SU-DHL-6 (cell line): Measurements from ENCODE around the gene SPIN2B.
"Not testable (repeated sequence)": the region's sequence is repeated elsewhere in the genome, so short reads cannot be mapped to it uniquely, and the experiment has no call there.

Experiments
- H2AFZ ChIP-seq: fragments of 200-600 bp; sonication (generic); 2 replicates; pipeline ENCODE4 v1.6.1; 2014; ENCODE audit warnings: low read depth, mild to moderate bottlenecking, moderate library complexity, mixed read lengths, antibody characterized with exemption, low read length; ENCODE audit not compliant: severe bottlenecking
- H3F3A ChIP-seq: fragments of 200-600 bp; shearing (Covaris generic); 2 replicates; pipeline ENCODE4 v1.6.0; 2016; ENCODE audit warnings: antibody characterized with exemption, mild to moderate bottlenecking; ENCODE audit not compliant: insufficient read depth
- H3K27ac ChIP-seq: fragments of 200-600 bp; sonication (generic); 2 replicates; pipeline ENCODE4 v1.5.1; 2016; ENCODE audit warnings: low read depth, mild to moderate bottlenecking, low read length, moderate library complexity, mixed read lengths
- H3K27me3 ChIP-seq: fragments of 200-600 bp; sonication (generic), shearing (Covaris generic); 2 replicates; pipeline ENCODE4 v1.6.0; 2014; ENCODE audit warnings: mild to moderate bottlenecking, low read length
- H3K36me3 ChIP-seq: fragments of 200-600 bp; sonication (generic); 2 replicates; pipeline ENCODE4 v1.6.1; 2014; ENCODE audit warnings: mild to moderate bottlenecking, low read length, mixed read lengths
- H3K4me2 ChIP-seq: fragments of 300-600, 200-600 bp; shearing (Covaris generic), sonication (generic); 2 replicates; pipeline ENCODE4 v1.6.0; 2014; ENCODE audit warnings: low read length, low read depth, mild to moderate bottlenecking; ENCODE audit not compliant: poor library complexity, severe bottlenecking
- H3K4me3 ChIP-seq: fragments of 200-600 bp; sonication (generic); 2 replicates; pipeline ENCODE4 v1.5.1; 2014; ENCODE audit warnings: antibody characterized with exemption, low read length, mild to moderate bottlenecking, mixed read lengths; ENCODE audit not compliant: insufficient read depth, poor library complexity, severe bottlenecking
- H3K79me2 ChIP-seq: fragments of 200-600 bp; sonication (generic); 2 replicates; pipeline ENCODE4 v1.6.1; 2014; ENCODE audit warnings: mild to moderate bottlenecking, low read length, moderate library complexity; ENCODE audit not compliant: insufficient read depth
- H3K9ac ChIP-seq: fragments of 200-600 bp; sonication (generic); 2 replicates; pipeline ENCODE4 v1.7.0; 2014; ENCODE audit warnings: mild to moderate bottlenecking, low read length
- H3K9me2 ChIP-seq: fragments of 200-600 bp; sonication (generic); replicated peaks from 2 replicates; pipeline ENCODE4 v1.6.1; 2014; ENCODE audit warnings: low read length; ENCODE audit not compliant: insufficient read depth
- H3K9me3 ChIP-seq: fragments of 200-600 bp; sonication (generic); 2 replicates; pipeline ENCODE4 v1.6.1; 2014; ENCODE audit warnings: low read length, mixed read lengths; ENCODE audit not compliant: insufficient read depth
- H4K20me1 ChIP-seq: fragments of 200-600 bp; sonication (generic); 2 replicates; pipeline ENCODE4 v1.6.1; 2014; ENCODE audit warnings: low read depth, mild to moderate bottlenecking, antibody characterized with exemption, low read length, moderate library complexity, mixed read lengths
- CTCF ChIP-seq: fragments of 200-600 bp; sonication (generic); IDR thresholded peaks from one replicate; pipeline ENCODE4 v1.5.1; 2017; ENCODE audit warnings: antibody characterized with exemption, mild to moderate bottlenecking, low read length, moderate library complexity; ENCODE audit not compliant: insufficient read depth, poor library complexity, severe bottlenecking
- EZH2phosphoT487 ChIP-seq: fragments of 200-600 bp; sonication (generic), shearing (Covaris generic); conservative IDR thresholded peaks from 2 replicates; pipeline ENCODE4 v1.6.1; 2018; ENCODE audit warnings: mild to moderate bottlenecking, antibody characterized with exemption, low read length, moderate library complexity, mixed read lengths

The SPIN2B gene

GRCh38 chrX:57121162-57121755 is at the start of gene SPIN2B:
SPIN2B (minus strand) TSS chrX:57121548.
- Histone ChIP-seq H3K27ac (no peak within 1 kb of the TSS), H3K27me3 (no peaks in the 10 kb centered on the region), H2AFZ (peak within 1 kb of the TSS; percentile 26), H3K9me2 (no peaks in the 10 kb centered on the region), H3K4me3 (peak within 1 kb of the TSS; percentile 56), H3K9ac (peak within 1 kb of the TSS; percentile 64), H3K36me3 (no peaks in the 10 kb centered on the region), H3K9me3 (no peaks in the 10 kb centered on the region), H3K79me2 (no peaks in the 10 kb centered on the region), H3F3A (no peaks in the 10 kb centered on the region), H3K4me2 (peak within 1 kb of the TSS; percentile 70), H4K20me1 (no peaks in the 10 kb centered on the region)
- TF ChIP-seq EZH2phosphoT487, result no peak
- no peak for TF ChIP-seq CTCF

DNA sequence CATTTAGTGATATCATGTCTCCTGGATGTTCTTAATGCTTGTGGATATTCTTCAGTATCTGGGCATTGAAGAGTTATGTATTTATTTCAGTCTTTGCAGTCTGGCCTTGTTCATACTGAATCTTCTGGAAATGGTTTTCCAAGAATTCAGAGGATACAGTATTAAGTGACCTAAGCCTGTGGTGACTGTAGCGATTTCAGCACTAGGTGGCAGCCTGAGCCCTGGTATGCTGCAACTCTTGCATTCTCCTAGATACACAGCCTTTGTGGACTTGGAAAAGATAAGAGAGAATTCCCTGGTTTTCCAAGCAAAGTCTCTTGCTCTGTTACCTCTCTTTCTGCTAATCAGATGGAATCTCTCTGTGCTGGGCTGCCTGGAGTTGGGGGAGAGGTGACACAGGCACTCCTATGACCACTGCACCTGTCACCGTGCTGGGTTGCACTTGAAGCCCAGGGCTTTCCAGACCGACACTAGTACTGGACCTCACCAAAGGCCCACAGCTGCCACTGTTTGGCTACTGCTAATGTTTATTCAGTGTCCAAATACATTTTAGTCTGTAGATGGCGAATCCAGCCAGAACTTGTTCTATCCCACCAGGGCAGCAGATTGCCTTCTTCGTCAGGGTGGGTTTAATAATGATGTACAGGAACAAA is 35.2 kb upstream of the SPIN2B start:
- H3K79me2 ChIP-seq, result no peaks in the 10 kb centered on the region
- H3F3A ChIP-seq, result no peaks in the 10 kb centered on the region
- no peak overlapping the region for H3K9ac ChIP-seq
- H3K4me2 ChIP-seq, result no peak overlapping the region
- no peaks in the 10 kb centered on the region for H3K27me3 ChIP-seq
- H3K36me3 ChIP-seq, result no peaks in the 10 kb centered on the region
- H3K27ac ChIP-seq, result no peak overlapping the region
- no peaks in the 10 kb centered on the region for H3K9me3 ChIP-seq
- H4K20me1 ChIP-seq, result no peaks in the 10 kb centered on the region
- no peaks in the 10 kb centered on the region for H3K9me2 ChIP-seq
- TF ChIP-seq CTCF (no peak), EZH2phosphoT487 (no peak)
- H3K4me3 ChIP-seq, result no peak overlapping the region
- H2AFZ ChIP-seq, result no peak overlapping the region

- no peak overlapping the region for H3K9ac ChIP-seq
- H3K9me2 ChIP-seq, result no peaks in the 10 kb centered on the region
- H3K27ac ChIP-seq, result no peak overlapping the region
- H4K20me1 ChIP-seq, result no peaks in the 10 kb centered on the region
- H3K4me2 ChIP-seq, result no peak overlapping the region
- H2AFZ ChIP-seq, result no peak overlapping the region
- H3K79me2 ChIP-seq, result no peaks in the 10 kb centered on the region
- no peaks in the 10 kb centered on the region for H3F3A ChIP-seq
- H3K9me3 ChIP-seq, result no peaks in the 10 kb centered on the region
- H3K4me3 ChIP-seq, result no peak overlapping the region
- TF ChIP-seq CTCF (no peak), EZH2phosphoT487 (no peak)
- H3K27me3 ChIP-seq, result no peaks in the 10 kb centered on the region
- no peaks in the 10 kb centered on the region for H3K36me3 ChIP-seq
Observed at GRCh38 chrX:57155171-57155570, 33.8 kb upstream of the SPIN2B start.

DNA sequence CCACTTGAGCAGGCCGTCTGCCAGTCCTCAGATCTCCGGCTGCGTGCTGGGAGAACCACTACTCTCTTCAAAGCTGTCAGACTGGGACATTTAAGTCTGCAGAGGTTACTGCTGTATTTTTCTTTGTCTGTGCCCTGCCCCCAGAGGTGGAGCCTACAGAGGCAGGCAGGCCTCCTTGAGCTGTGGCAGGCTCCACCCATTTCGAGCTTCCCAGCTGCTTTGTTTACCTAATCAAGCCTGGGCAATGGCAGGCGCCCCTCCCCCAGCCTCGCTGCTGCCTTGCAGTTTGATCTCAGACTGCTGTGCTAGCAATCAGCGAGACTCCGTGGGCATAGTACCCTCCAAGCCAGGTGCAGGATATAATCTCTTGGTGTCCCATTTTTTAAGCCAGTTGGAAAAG is 30.9 kb upstream of the SPIN2B start:
- H3K27me3 ChIP-seq, H3K4me2 ChIP-seq, H3K9me2 ChIP-seq, H3K27ac ChIP-seq, H3K36me3 ChIP-seq, H2AFZ ChIP-seq, H3K79me2 ChIP-seq, H3F3A ChIP-seq, H4K20me1 ChIP-seq, H3K4me3 ChIP-seq, H3K9ac ChIP-seq, H3K9me3 ChIP-seq: not testable (repeated sequence)
